Left lung (tissue), 10 donors: ENCODE results near the gene PLIN5. TPM values are rescaled to one million over a fixed set of nuclear protein-coding genes. Genes with fewer than 3 reads are reported as not detected.
"Not testable (repeated sequence)": the region's sequence is repeated elsewhere in the genome, so short reads cannot be mapped to it uniquely, and the experiment has no call there.

Experiments used
- ATAC-seq: fragments of 200-7000 bp; cut with Tn5 transposase; one replicate; pipeline ENCODE4 v1.9.1; 2020; ENCODE audit warnings: moderate library complexity
- DNase-seq, 4 donors: peaks; one replicate each; pipeline ENCODE4 v3.0.0-alpha.2; 2013 to 2020
- H3K27ac ChIP-seq, 2 donors: fragments of 200-600 bp; sonication (generic) in 1 of 2; one replicate each; pipeline versions ENCODE4 v1.5.0 to v1.8.0; 2020 to 2021
- H3K27me3 ChIP-seq, 2 donors: fragments of 200-600 bp; sonication (generic) in 1 of 2; one replicate each; pipeline versions ENCODE4 v1.5.0 to v1.8.0; 2020 to 2021
- H3K36me3 ChIP-seq, 2 donors: fragments of 200-600 bp; sonication (generic) in 1 of 2; one replicate each; pipeline versions ENCODE4 v1.5.0 to v1.8.0; 2020 to 2021
- H3K4me1 ChIP-seq, 2 donors: fragments of 200-600 bp; one replicate each; pipeline ENCODE4 v1.8.0; 2021
- H3K4me3 ChIP-seq, 2 donors: fragments of 200-600 bp; sonication (generic) in 1 of 2; one replicate each; pipeline versions ENCODE4 v1.5.0 to v1.8.0; 2020 to 2021; ENCODE audit warnings: mild to moderate bottlenecking in 1 of 2
- H3K9me3 ChIP-seq, 2 donors: fragments of 200-600 bp; sonication (generic) in 1 of 2; one replicate each; pipeline versions ENCODE4 v1.5.0 to v1.8.0; 2020 to 2021
- CTCF ChIP-seq, 2 donors: fragments of 200-600 bp; sonication (generic) in 1 of 2; IDR thresholded peaks; one replicate each; pipeline versions ENCODE4 v1.5.0 to v1.8.0; 2021; ENCODE audit warnings: antibody characterized with exemption in 2 of 2
- intact Hi-C, 2 donors: fragments of 100-400 bp; cut with DNase I; formaldehyde crosslinking; loops; one replicate each; pipeline versions ENCODE4 v1.11.2 to v1.14.2; 2022
- polyA plus RNA-seq, 6 donors: library from polyadenylated mRNA; unstranded; fragments of 120-200 nt; gene quantifications; one replicate each; pipeline ENCODE4 v1.2.1, GENCODE V29; 2013; ENCODE audit not compliant: insufficient read length in 6 of 6
- total RNA-seq, 2 donors: library from RNA; stranded (reverse); fragmentation: NEBNext Ultra II Directional; extraction: Animal tissue kit (Norgen Biotek cat#: 25700); gene quantifications; one replicate each; pipeline ENCODE4 v1.2.1, GENCODE V29; 2021
- donor health status: DM: no; HTN: yes; CAD: no.
- donor health status: DM: no; HTN: no; CAD: no.

PLIN5 gene
- total and polyA plus RNA-seq, 8 donors, result 1.8 to 15.9 (median 2.4) TPM

- TF ChIP-seq CTCF (IDR thresholded peaks at IDR 0.05), result no peak
- no peak overlapping the region for H3K27ac ChIP-seq
- intact Hi-C loops, result no loop called here
- no peak overlapping the region for H3K4me3 ChIP-seq
- H3K36me3 ChIP-seq, result peaks cover 0 to 88% of the 10 kb centered on the region in 2 donors
- H3K4me1 ChIP-seq, result peaks cover 0 to 34% of the 10 kb centered on the region in 2 donors
- H3K27me3 ChIP-seq, result no peaks in the 10 kb centered on the region
- no peak for ATAC-seq
- DNase-seq, result no peak
- H3K9me3 ChIP-seq, result no peaks in the 10 kb centered on the region
Measured at GRCh38 chr19:4548238-4548584, 13.2 kb upstream of the PLIN5 start.

- Histone ChIP-seq H3K27me3 (no peaks in the 10 kb centered on the region), H3K4me1 (peaks cover 0 to 39% of the 10 kb centered on the region in 2 donors)
- intact Hi-C loops, result no loop called here
Measured at GRCh38 chr19:4547303-4548237, 12.5 kb upstream of the PLIN5 start.

GRCh38 chr19:4543842-4544647, 9.0 kb upstream of the PLIN5 start:
- intact Hi-C loops, result no loop called here
- peaks cover 0 to 69% of the 10 kb centered on the region in 2 donors for H3K4me1 ChIP-seq
- no peaks in the 10 kb centered on the region for H3K27me3 ChIP-seq
- TF ChIP-seq CTCF (IDR thresholded peaks at IDR 0.05), result no peak
- DNase-seq (no peak), ATAC-seq (no peak)
- H3K36me3 ChIP-seq, result peaks cover 0 to 48% of the 10 kb centered on the region in 2 donors
- peak overlapping the region in 1 of 2 donors; percentile 38 for H3K4me3 ChIP-seq
- peak overlapping the region in 1 of 2 donors; percentile 90 for H3K27ac ChIP-seq
- peaks cover 0 to 5% of the 10 kb centered on the region in 2 donors for H3K9me3 ChIP-seq

More at GRCh38 chr19:4547303-4548237, 12.5 kb upstream of the PLIN5 start:
- ATAC-seq (peak; percentile 77), DNase-seq (peak in 1 of 4 donors; percentile 68)
- H3K36me3 ChIP-seq, result peaks cover 0 to 81% of the 10 kb centered on the region in 2 donors
- no peak overlapping the region for H3K4me3 ChIP-seq
- no peaks in the 10 kb centered on the region for H3K9me3 ChIP-seq
- peak in 1 of 2 donors; percentile 38 for TF ChIP-seq CTCF (IDR thresholded peaks at IDR 0.05)
- H3K27ac ChIP-seq, result no peak overlapping the region

- intact Hi-C loops, result no loop called here
- Histone ChIP-seq H3K4me1 (peaks cover 0 to 69% of the 10 kb centered on the region in 2 donors), H3K4me3 (peak overlapping the region in 1 of 2 donors; percentile 38), H3K36me3 (peaks cover 0 to 39% of the 10 kb centered on the region in 2 donors), H3K9me3 (peaks cover 0 to 5% of the 10 kb centered on the region in 2 donors), H3K27ac (peak overlapping the region in 1 of 2 donors; percentile 90), H3K27me3 (peaks cover 0 to 4% of the 10 kb centered on the region in 2 donors)
- ATAC-seq (no peak), DNase-seq (no peak)
- TF ChIP-seq CTCF (IDR thresholded peaks at IDR 0.05), result no peak
Measured at GRCh38 chr19:4542896-4543841, 8.1 kb upstream of the PLIN5 start.

GRCh38 chr19:4541806-4542145, 6.8 kb upstream of the PLIN5 start:
- peaks cover 0 to 26% of the 10 kb centered on the region in 2 donors for H3K36me3 ChIP-seq
- DNase-seq, intact Hi-C loops, H3K9me3 ChIP-seq, ATAC-seq: not testable (repeated sequence)
- peaks cover 0 to 68% of the 10 kb centered on the region in 2 donors for H3K4me1 ChIP-seq
- H3K27ac ChIP-seq, result peak overlapping the region in 1 of 2 donors; percentile 90
- H3K4me3 ChIP-seq, result peak overlapping the region in 1 of 2 donors; percentile 40
- peaks cover 0 to 15% of the 10 kb centered on the region in 2 donors for H3K27me3 ChIP-seq
